Muscle layer of colon (tissue), 2 donors: ENCODE measurements around the gene AKR1C1.
"Not testable (repeated sequence)": the region's sequence is repeated elsewhere in the genome, so short reads cannot be mapped to it uniquely, and the experiment has no call there.

ENCODE experiments used
- H3K27ac ChIP-seq: one replicate; pipeline ENCODE4 v1.7.0; 2013; ENCODE audit warnings: low read depth, mild to moderate bottlenecking, low read length, moderate library complexity
- H3K27me3 ChIP-seq, 2 donors: one replicate each; pipeline ENCODE4 v1.7.0; 2013; ENCODE audit warnings: low read length in 2 of 2, mild to moderate bottlenecking in 2 of 2; ENCODE audit not compliant: insufficient read depth in 2 of 2, control insufficient read depth in 1 of 2
- H3K36me3 ChIP-seq: one replicate; pipeline ENCODE4 v1.7.0; 2013; ENCODE audit warnings: mild to moderate bottlenecking, low read length; ENCODE audit not compliant: insufficient read depth
- H3K4me1 ChIP-seq: one replicate; pipeline ENCODE4 v1.7.0; 2013; ENCODE audit warnings: mild to moderate bottlenecking, low read length; ENCODE audit not compliant: insufficient read depth
- H3K4me3 ChIP-seq, 2 donors: one replicate each; pipeline ENCODE4 v1.7.0; 2013; ENCODE audit warnings: low read length in 2 of 2, low read depth in 1 of 2, mild to moderate bottlenecking in 1 of 2, moderate library complexity in 1 of 2
- H3K9ac ChIP-seq: one replicate; pipeline ENCODE4 v1.7.0; 2013; ENCODE audit warnings: low read length
- H3K9me3 ChIP-seq: one replicate; pipeline ENCODE4 v1.7.0; 2013; ENCODE audit warnings: mild to moderate bottlenecking, low read length
- donor health status: abdominal sarcoma.
- donor health status: Adenocarcinoma of cecum.

AKR1C1 gene

DNA sequence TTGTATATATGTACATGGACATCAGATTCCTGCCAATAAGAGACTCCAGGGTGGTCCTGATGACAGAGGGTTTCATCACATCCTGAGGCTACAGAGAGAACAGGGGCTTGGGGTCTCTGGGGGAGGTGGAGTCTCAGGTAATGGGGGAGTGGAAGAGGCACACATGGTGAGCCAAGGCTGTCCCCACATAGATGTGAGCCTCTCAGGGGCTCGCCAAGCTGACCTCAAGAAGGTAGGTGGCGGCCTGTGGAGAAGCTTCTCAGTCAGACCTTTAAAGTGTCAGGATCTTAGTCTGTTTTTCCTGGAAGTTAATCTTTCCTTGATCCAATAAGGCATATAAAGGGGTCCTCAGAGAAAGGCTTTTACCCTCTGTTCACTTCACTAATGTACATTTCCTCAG lies 22.3 kb upstream of the AKR1C1 start:
- H3K4me3 ChIP-seq, H3K9ac ChIP-seq, H3K27ac ChIP-seq, H3K36me3 ChIP-seq, H3K27me3 ChIP-seq, H3K9me3 ChIP-seq: not testable (repeated sequence)
- peaks cover 14% of the 10 kb centered on the region for H3K4me1 ChIP-seq

DNA sequence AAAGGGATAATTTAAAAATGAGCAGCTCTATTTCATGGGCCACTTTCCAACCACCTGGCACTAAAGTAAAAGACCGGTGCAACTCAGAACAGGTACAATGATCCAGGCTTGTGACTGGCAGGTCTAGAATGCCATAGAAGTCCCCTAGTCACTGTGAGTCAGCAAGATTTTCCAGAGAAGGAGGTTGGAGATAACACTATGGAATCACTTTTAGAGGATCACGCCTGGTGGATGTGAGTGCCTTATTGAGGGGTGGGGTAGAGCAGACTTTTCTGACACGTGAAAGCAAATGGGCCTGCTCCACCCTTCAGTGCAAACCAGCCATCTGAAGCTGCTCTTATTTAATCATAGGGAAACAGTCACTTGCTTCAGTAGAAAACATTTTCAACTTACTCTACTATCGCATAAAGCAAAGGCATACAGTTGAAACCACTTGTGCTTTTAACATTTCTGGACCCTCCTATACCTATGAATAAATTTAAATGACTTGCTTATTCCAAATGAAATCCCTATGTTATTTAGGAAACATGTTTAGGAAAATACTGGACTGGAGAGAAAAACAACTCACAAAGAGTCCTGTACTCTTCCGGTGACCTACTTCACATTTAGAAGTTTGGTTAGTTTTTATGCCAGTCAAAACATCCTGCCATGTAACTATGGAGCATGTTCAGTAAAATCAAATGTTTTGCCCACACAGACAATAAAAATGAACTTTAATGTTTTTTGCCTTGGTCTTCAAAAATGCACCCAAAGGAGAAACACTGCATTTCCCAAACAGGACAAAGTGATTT lies 21.5 kb upstream of the AKR1C1 start:
- Histone ChIP-seq H3K9ac (no peak overlapping the region), H3K4me1 (peaks cover 15% of the 10 kb centered on the region), H3K4me3 (no peak overlapping the region), H3K27ac (no peak overlapping the region), H3K9me3 (no peaks in the 10 kb centered on the region), H3K36me3 (no peaks in the 10 kb centered on the region), H3K27me3 (no peaks in the 10 kb centered on the region)

DNA sequence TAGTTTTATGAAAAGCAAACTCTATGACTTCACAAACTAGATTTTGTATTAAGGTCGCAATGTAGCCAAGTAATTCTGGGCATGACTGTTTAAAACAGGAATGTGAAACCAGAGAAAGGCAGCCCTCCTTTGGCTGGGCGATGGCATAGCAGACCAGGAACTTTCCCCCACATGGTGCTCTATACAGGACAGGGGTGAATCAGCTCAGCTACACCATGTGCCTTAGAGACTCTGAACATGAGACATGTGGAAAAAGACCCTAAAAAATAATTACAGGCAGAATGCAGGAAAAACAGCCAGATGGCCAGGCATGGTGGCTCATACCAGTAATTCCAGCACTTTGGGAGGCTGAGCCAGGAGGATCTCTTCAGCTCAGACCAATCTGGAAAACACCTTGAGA lies 20.3 kb upstream of the AKR1C1 start:
- peaks cover 27% of the 10 kb centered on the region for H3K4me1 ChIP-seq
- H3K27ac ChIP-seq, H3K36me3 ChIP-seq, H3K9me3 ChIP-seq, H3K4me3 ChIP-seq, H3K9ac ChIP-seq, H3K27me3 ChIP-seq: not testable (repeated sequence)

DNA sequence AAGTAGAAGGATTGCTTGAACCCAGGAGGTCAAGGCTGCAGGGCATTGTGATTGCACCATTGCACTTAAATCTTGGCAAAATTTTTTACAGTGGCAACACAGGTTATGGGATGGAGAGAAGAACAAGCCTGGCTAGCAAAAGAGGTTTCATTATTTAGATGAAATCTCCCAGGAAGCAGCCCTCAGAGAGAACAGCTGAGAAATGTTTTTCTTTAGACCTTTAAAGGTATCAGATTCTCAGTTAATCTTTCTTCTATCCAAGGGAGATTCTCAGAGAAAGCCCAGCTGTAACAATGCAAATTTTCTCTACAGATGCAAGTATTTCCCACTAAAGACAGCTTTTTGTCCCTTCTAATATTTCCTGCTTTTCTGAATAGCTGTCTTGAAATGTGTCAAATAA lies 19.8 kb upstream of the AKR1C1 start:
- H3K27ac ChIP-seq, H3K4me3 ChIP-seq, H3K9me3 ChIP-seq, H3K27me3 ChIP-seq, H3K9ac ChIP-seq, H3K36me3 ChIP-seq: not testable (repeated sequence)
- peaks cover 31% of the 10 kb centered on the region for H3K4me1 ChIP-seq

DNA sequence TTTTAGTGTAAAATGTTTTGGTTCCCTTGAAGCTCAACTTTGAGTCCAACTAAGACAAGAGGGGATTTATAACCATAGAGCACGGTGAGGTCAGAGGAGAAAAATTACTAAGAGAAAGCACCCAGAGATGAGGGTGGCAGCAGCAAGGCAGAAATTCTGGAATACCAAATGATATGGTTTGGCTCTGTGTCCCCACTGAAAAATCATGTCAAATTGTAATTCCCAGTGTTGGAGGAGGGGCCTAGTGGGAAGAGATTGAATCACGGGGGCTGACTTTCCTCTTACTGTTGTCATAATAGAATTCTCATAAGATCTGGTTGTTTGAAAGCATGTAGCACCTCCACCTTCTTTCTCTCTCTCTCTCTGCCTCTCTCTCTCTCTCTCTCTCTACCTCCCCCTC lies 19.4 kb upstream of the AKR1C1 start:
- H3K36me3 ChIP-seq: no peaks in the 10 kb centered on the region
- H3K9ac ChIP-seq: no peak overlapping the region
- no peak overlapping the region for H3K27ac ChIP-seq
- H3K4me3 ChIP-seq: no peak overlapping the region
- no peaks in the 10 kb centered on the region for H3K27me3 ChIP-seq
- H3K4me1 ChIP-seq: peaks cover 35% of the 10 kb centered on the region
- H3K9me3 ChIP-seq: no peaks in the 10 kb centered on the region

DNA sequence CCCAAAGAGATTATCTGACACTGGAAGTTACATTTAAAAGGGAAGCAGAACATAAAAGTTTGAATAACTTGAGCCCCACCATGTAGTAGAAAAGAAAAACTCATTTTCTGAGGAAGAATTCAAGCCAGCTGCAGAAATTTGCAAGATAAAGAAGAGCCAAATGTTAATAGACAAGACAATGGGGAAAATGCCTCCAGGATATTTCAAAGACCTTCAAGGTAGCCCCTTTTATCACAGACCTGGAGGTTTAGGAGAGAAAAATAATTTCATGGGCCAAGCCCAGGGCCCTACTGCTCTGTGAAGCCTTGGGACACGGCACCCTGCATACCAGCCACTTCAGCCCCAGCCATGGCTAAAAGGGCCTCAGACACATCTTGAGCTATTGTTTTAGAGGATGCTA lies 18.4 kb upstream of the AKR1C1 start:
- no peak overlapping the region for H3K9ac ChIP-seq
- H3K27me3 ChIP-seq: no peaks in the 10 kb centered on the region
- H3K4me1 ChIP-seq: peaks cover 38% of the 10 kb centered on the region
- no peak overlapping the region for H3K4me3 ChIP-seq
- no peaks in the 10 kb centered on the region for H3K36me3 ChIP-seq
- no peaks in the 10 kb centered on the region for H3K9me3 ChIP-seq
- no peak overlapping the region for H3K27ac ChIP-seq

DNA sequence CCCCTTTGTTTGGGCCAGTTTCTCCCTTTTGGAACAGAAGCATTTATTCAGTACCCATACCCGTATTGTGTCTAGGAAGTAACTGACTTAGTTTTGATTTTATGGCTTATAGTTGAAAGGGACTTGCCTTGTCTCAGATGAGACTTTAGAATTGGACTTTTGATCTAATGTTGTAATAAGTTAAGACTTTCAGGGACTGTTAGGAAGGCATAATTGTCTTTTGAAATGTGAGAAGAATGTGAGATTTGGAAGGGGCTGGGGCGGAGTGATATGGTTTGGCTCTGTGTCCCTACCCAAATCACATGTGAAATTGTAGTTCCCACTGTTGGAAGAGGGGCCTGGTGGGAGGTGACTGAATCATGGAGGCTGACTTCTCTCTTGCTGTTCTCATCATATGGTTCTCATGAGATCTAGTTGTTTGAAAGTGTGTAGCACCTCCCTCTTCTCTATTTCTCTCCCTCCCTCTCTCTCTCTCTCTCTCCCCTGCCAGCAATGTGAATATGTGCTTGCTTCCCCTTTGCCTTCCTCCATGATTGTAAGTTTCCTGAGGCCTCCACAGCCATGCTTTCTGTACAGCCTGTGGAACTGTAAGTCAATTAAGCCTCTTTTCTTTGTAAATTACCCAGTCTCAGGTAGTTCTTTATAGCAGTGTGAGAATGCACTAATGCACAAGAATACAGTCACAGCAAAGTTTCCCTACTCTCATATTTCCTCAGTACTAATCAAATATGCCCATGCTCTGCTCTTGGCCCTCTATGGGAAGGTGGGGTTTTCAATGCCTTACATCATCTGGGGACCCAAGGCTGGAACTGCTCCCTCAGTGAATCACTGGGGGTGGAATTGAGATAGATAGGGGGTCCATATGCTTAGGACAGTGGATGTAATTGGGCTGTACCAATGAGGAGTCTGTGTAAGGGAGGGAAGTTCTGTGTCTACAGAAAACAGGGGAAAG lies 17.2 kb upstream of the AKR1C1 start:
- Histone ChIP-seq H3K27me3 (no peaks in the 10 kb centered on the region), H3K4me1 (peaks cover 48% of the 10 kb centered on the region), H3K27ac (no peak overlapping the region), H3K4me3 (no peak overlapping the region), H3K36me3 (no peaks in the 10 kb centered on the region), H3K9ac (no peak overlapping the region), H3K9me3 (no peaks in the 10 kb centered on the region)

DNA sequence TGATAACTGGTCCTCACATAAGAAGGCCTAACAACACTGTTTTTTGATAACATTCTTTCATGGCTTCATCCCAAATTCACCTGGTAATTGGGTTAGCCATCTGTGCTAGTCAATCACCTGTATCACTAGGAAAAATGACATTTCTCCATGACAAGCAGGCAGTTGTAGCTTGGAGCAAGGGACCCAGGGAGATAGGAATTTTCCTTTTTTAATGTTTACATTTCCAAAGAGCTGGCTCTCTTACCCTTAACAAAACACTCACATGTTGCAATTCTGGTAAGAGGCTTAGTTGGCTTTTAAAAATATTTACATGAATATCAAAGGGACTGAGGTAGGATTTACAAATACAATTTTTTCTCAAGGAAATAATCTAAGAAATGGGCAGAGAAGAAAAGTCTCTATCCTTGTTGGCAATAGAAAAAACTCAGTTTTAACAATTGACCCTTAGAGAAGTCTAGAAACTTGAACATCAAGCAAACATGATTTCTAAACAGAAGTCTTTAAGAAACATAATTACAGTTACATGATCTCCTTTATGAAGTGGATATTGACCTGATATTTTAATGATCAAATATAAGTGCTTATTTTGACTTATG lies 16.1 kb upstream of the AKR1C1 start:
- no peaks in the 10 kb centered on the region for H3K27me3 ChIP-seq
- H3K9me3 ChIP-seq: no peaks in the 10 kb centered on the region
- H3K36me3 ChIP-seq: no peaks in the 10 kb centered on the region
- no peak overlapping the region for H3K27ac ChIP-seq
- H3K4me1 ChIP-seq: peaks cover 46% of the 10 kb centered on the region
- no peak overlapping the region for H3K9ac ChIP-seq
- H3K4me3 ChIP-seq: no peak overlapping the region

DNA sequence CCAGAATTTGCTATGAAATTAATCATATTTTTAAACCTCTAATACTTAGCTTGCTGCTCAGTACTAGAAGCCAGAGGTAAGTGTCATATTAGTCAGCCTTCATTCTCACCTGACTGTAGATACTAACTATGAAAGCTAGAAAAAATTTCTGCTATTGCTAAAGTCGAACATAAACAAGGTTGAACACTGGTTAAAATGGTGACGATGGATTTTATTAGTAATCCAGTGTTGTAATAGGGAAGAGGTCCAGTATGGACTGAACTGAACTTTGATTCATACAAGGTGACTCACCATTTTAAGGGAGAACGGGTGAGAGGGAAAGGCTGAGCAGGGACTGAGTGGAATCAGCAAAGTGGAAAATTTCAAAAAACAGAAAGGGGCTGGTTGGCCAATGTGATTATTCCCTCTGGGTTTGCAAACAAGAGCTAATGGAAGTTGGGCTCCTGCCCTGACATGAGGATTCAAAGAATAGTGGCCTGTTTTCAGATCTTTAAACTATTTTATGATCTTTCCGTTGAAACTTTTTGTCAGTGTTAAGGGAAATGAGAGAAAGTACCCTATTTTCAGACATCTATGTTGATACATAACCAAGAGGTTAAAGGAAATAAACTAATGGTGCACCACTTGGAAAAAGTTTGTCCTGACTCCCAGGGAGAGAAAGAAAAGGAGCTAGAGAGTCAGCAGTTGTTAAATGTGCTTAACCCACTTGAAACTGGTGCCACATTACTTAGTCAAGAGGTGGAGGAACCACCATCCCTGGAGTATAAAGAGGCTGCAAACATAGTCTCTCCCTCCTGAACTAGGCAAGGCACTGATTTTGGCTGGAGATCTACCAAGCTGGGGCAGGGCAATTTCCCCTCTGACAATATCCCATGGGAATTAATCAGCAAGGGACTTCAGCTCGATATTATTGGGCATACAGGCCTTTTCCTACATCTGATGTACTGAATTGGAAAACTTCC lies 15.3 kb upstream of the AKR1C1 start:
- Histone ChIP-seq H3K4me1 (peaks cover 42% of the 10 kb centered on the region), H3K9me3 (no peaks in the 10 kb centered on the region), H3K4me3 (peak overlapping the region in 1 of 2 donors; percentile 2), H3K36me3 (no peaks in the 10 kb centered on the region), H3K27ac (no peak overlapping the region), H3K27me3 (no peaks in the 10 kb centered on the region), H3K9ac (no peak overlapping the region)

DNA sequence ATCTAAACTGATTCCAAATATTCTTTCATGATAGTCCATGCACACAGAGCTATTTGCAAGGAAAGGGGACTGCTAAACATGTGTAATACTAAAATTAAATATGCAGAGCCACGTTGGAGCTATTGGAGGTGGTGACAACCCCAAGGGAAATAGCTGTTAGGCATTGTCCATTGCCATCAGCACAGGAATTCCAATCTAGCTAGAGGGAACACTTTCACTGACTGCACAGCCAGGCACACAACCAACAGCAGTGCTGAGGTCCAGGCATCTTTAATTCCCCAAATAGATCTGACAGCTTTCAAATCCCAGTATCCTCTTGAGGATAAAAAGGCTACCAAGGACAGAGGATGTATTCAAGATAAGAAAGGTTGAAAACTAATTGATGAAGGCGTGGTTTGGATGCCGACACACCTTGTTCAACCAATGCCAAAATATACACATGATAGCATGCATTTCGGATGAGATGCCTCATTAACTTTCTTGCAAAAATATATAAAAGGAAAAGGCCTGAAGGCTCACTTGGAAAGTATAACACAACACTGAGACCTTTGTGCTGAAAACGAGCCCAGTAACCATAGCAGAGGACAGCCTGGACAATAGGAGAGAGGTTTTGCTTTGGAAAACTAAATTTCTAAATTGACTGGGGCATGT lies 11.6 kb upstream of the AKR1C1 start:
- H3K4me3 ChIP-seq, H3K27ac ChIP-seq, H3K27me3 ChIP-seq: not testable (repeated sequence)

More for the DNA sequence above, 11.6 kb upstream of the AKR1C1 start:
- not testable (repeated sequence) for H3K9ac ChIP-seq, H3K9me3 ChIP-seq, H3K36me3 ChIP-seq
- H3K4me1 ChIP-seq: peaks cover 38% of the 10 kb centered on the region
